ENCODE results near the gene DCUN1D3.

DNA sequence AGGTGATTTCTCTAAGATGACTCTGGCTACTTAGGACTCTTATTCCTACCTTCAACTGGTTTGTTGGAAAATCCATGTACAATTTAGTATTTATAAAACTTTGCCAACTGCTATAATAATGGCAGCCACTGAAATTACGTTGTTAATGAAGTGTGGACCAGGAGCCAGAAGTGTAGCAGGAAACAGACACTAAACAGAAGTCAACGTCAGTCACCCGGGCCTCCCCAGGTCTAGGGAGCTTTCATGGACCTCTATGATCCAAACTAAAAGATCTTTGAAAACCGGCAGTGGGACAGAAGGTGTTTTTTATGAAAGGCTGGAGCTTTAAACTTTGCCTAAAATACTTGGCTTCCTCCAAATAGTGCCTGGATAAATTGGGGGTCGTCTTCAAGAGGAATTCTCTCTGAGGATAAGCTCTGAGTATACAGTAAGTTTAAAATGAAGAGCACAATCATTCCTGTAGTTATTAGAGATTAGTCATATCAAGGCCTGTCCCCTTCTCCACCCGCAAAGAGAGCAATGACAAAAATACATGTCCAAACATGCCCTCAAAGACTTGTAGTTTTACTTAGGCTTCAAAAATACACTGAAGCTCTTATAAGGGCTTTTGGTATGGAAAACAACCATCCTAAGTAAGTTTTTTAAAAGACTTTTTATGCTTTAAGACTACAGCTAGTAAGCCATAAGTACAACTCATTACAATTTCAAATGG is 34.6 kb downstream of the DCUN1D3 start:
- TF ChIP-seq, protein P1, sequence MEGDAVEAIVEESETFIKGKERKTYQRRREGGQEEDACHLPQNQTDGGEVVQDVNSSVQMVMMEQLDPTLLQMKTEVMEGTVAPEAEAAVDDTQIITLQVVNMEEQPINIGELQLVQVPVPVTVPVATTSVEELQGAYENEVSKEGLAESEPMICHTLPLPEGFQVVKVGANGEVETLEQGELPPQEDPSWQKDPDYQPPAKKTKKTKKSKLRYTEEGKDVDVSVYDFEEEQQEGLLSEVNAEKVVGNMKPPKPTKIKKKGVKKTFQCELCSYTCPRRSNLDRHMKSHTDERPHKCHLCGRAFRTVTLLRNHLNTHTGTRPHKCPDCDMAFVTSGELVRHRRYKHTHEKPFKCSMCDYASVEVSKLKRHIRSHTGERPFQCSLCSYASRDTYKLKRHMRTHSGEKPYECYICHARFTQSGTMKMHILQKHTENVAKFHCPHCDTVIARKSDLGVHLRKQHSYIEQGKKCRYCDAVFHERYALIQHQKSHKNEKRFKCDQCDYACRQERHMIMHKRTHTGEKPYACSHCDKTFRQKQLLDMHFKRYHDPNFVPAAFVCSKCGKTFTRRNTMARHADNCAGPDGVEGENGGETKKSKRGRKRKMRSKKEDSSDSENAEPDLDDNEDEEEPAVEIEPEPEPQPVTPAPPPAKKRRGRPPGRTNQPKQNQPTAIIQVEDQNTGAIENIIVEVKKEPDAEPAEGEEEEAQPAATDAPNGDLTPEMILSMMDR (IDR thresholded peaks at IDR 0.05; ENCODE audit: extremely low read depth in 1 of 2, insufficient read depth in 1 of 2, low read depth in 1 of 2, low read length in 2 of 2), result no peak
- no peak for TF ChIP-seq MYC (IDR thresholded peaks at IDR 0.05; ENCODE audit: low read depth, low read length)

Data from endothelial cell of umbilical vein (primary cell).